GM18873 (cell line): ENCODE measurements around the gene HINT2.

Experiments
- ATAC-seq: cut with Tn5 transposase; IDR thresholded peaks from one replicate; pipeline ENCODE4 v1.9.1; 2021; ENCODE audit warnings: mild to moderate bottlenecking, moderate library complexity, moderate number of reproducible peaks; ENCODE audit not compliant: unreplicated experiment, low FRiP score

The HINT2 gene

GRCh38 chr9:35790385-35791296 is 24.2 kb downstream of the HINT2 start:
- ATAC-seq: no peak

DNA sequence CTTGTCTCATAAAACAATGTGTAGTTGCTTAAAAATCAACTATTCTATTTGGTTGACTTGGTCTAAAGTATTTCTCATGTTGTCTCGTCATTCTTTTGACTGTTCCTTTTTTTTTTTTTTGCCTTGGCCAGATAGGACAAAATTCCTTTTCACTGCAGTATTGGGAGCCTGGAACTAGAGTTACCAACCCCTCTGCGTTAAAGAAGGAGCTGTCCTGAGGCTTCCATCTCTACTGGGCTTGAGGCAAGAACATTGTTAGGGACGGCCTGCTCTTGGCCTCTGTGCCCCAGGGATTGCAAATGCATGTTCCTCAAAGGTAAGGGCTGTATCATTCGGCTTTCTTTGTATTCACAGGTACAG is 24.8 kb downstream of the HINT2 start:
- no peak for ATAC-seq

DNA sequence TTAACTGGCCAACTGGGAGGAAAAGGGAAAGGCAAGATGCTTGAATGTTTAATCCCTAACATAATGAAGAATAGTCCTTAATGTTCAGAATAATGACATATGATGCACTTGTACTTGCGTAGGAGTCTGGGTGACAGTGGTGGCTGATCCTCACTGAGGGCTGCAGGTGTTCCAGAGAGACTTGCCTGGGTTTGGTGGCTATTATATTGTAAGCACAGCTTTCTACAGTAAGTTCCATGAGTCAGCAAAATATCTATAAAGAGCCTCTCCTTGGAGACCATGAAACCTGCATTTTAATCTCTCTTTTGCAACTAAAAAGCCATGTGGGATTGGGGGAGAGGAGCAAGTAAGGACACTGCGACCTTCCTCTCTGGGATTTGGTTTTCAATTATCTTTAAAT is 25.3 kb downstream of the HINT2 start:
- ATAC-seq: no peak

DNA sequence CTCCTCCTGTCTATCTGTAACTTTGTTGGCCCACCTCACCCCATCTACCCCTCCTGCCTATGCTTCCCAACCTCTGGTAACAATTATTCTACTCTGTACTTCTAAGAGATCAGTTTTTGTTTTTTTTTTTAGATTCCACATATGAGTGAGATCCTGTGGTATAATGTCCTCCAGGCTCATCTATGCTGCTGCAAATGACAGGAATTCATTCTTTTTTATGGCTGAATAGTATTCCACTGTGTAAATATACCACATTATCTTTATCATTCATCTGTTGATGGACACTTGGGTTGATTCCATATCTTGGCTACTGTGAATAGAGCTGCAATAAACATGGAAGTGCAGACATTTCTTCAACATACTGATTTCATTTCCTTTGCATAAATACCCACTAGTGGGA is 31.4 kb downstream of the HINT2 start:
- no peak for ATAC-seq

DNA sequence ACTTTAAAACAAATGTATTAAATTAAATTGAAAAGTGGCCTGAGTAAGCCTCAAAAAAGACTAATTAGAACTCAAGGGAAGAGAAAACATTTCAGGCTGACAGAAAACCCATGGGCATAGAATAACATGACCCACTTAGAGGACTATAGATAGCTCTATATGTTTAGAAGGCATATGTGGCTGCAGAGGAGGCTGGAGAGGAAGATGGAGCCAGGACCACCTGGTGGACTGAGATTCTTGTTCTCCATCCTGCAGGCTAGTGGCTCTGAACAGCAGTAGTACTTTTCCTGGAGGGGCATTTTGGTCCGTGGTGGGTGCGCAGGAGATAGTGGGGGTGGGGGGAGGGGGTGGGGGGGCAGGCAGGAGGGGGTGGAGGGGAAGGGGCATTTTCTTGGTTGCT is 33.8 kb downstream of the HINT2 start:
- no peak for ATAC-seq

- ATAC-seq: no peak
Observed at GRCh38 chr9:35778496-35778895, 36.3 kb downstream of the HINT2 start.

DNA sequence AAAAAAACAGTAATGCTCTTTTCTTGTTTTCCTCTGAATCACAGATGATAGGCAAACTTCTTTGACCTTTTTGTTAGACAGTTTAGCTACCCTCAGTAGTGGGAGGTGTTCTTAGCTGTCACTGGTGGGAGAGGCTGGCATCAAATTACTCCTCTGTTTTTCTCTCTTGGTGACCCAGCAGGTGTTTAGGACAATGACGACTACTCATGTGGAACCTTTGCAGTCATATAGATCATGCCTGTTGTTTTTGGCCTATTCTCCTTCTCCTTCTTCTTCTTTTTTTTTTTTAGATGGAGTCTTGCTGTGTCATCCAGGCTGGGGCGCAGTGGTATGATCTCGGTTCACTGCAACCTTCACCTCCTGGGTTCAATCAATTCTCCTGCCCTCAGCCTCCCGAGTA is 38.8 kb downstream of the HINT2 start:
- no peak for ATAC-seq

GRCh38 chr9:35774907-35775635 is 39.8 kb downstream of the HINT2 start:
- ATAC-seq: no peak

GRCh38 chr9:35771943-35772342 is 42.9 kb downstream of the HINT2 start:
- no peak for ATAC-seq

- ATAC-seq: no peak
Observed at GRCh38 chr9:35771534-35771933, 43.3 kb downstream of the HINT2 start.

DNA sequence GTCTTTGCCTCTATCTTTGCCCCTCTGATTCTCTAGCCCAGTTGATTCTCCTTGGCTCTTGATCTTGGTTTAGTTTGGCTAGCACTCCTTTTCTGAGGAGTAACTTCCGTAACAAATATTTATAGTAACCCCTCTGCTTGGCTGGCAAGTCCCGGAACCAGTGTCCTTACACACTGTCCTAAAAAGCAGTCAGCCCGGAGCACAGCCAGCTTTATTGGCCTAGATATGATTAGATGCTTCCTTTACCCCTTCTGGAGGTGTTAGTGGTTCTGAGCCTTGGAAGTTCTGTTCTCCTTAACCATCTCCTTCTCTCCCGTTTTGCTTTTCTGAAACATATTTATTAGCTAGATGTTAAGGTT is 43.8 kb downstream of the HINT2 start:
- ATAC-seq: no peak

DNA sequence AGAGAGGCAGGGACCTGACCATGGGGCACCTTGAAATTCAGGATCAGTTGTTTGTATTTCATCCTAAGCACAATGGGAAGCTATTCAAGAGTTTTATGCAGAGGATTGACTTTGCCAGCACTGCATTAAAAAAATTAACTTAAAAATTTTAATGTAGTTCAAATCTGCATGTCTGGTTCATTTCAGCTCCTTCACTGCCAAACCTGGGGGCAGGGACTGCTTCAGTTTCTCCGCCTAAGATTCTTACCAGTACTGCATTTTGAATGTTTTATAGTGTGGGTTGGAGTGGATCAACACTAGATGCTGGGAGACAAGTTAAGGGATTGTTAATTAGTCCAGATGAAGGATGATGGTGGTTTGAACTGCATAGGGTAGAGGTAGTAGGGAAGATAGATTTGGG is 45.1 kb downstream of the HINT2 start:
- ATAC-seq: no peak

GRCh38 chr9:35767458-35767857 is 47.4 kb downstream of the HINT2 start:
- ATAC-seq: no peak

DNA sequence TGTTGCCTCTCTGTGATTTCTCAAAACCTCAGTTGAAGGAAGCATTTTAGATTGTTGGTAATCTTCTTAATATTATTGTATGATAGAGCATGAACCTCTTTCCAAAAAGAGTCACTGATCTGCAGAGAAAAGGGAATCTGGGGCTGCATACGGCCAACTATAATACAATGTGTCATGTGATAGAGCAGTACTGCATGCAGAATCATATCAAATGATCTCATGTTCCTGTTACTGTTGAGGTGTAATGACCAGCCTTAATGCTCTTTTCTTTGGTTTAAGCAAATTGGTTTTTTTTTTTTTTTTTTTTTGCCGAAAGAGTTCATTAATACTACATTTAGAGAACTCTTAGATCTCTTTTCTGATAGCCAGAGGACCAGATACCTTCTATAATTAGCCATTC is 47.8 kb downstream of the HINT2 start:
- ATAC-seq: no peak

DNA sequence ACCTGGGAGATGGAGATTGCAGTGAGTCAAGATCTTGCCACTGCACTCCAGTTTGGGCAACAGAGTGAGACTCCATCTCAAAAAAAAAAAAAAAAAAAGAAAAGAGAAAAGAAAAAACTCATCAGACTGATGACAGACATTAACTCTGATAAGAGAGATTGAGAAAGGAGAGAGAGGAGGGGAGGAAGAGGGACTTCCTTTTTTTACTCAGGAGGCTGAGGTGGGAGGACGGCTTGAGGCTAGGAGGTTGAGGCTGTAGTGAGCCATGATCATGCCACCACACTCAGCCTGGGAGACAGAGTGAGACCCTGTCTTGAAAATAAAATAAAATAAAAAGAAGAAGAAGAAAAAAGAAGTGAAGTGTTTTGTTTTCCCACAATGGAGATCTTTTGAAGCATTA is 51.0 kb downstream of the HINT2 start:
- ATAC-seq: no peak

- no peak for ATAC-seq
Observed at GRCh38 chr9:35763181-35763580, 51.7 kb downstream of the HINT2 start.
